HT-29 (cell line): ENCODE data around the gene DNASE2. TPM values are rescaled to one million over a fixed set of nuclear protein-coding genes. Genes with fewer than 3 reads are reported as not detected.

Experiments used
- DNase-seq: peaks from one replicate; pipeline ENCODE4 v3.0.0-alpha.2; 2015; ENCODE audit warnings: low spot score
- total RNA-seq: library from RNA; depleted of rRNA; stranded (reverse); fragments of >200 nt; shearing (Covaris generic); gene quantifications from 2 replicates; pipeline ENCODE4 v1.2.3, GENCODE V29; 2014

DNASE2 gene
- total RNA-seq, 1 experiment from 2014 or later, result 27.6 TPM

GRCh38 chr19:12886651-12886968 is 5.4 kb upstream of the DNASE2 start:
- DNase-seq, result no peak

DNA sequence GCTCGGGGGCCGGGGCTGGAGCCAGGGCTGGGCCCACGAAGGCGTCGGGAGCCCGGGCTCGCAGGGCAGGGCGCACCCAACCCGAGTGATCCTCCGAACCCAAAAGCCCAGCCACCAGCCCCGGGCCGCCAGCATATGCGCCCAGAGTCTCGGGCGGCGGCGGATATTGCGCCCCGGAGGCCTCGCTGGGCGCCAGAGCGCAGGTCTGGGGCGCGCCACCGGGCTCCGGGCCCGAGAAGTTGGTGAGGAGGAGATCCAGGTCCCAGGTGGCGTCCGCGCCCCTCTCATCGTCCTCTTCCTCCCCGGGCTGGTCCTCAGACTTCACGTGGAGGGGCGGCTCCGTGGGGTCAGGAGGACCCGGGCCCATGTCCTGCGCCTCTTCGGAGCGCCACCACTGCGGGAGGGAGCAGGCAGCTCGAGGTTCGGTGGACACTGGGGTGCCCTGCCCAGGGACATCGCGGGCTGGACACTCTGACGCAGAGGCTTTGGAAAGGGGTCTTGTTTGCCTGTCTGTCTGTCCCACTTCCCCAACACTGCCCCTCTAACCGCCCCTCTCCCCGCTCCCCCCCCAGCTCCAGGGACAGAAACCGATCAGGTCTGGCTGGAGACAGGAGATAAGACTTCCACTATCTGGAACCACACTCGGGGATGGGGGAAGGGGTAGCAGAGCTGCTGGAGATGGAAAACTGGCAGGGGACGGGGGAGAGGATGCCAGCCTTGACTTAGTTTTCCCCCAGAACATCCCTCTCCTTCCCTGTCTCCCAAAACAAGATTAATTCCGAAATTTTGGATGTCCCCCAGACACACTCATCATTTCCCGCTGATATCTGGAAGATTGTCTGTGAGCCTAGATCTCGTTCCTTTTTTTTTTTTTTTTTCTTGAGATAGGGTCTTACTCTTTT is 4.8 kb upstream of the DNASE2 start:
- DNase-seq, result no peak

- peak; percentile 56 for DNase-seq
Observed at GRCh38 chr19:12884926-12885748, 3.9 kb upstream of the DNASE2 start.

- no peak for DNase-seq
Observed at GRCh38 chr19:12884627-12884925, 3.3 kb upstream of the DNASE2 start.

GRCh38 chr19:12884202-12884601 is 3.0 kb upstream of the DNASE2 start:
- DNase-seq, result no peak

DNA sequence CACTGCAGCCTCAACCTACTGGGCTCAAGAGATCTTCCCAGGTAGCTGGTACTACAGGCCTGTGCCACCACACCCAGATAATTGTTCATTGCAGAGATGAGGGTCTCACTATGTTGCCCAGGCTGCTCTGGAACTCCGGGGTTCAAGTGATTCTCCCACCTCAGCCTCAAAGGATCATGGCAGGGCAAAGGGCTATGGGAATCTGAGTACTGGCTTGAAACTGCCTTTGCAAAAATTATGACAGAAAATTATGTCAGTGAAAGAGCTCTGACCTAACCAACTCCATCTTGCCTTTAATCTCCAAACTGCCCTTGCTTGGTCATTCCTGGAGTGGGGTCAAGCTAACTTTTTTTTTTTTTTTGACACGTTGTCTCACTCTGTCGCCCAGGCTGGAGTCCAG is 1.3 kb upstream of the DNASE2 start:
- DNase-seq, result no peak

DNA sequence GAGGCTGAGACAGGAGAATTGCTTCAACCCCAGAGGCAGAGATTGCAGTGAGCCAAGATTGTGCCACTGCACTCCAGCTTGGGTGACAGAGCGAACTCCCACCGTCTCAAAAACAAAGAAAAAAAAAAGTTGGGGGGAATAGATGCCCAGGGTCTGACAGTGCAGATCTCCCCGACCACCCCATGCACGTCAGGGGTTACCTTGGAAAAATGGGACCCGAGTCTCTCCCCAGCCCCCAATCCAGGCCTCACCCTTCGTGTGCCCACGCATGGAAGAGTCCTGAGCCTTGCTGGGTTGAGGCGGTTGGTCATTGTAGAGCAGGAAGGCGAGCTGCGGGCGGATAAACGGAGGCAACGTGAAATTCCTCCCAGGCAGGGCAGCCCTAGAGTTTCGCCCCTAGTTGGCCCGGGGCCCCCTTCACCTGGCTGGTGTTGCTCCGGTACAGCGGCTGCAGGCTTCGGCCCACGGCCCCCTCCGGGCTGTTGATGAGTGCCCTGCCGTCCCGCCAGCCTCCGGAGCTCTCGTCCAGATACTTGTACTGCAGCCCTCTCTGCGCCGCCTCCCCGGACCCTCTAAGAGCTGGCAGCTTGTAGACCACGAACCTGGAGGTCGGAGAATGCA is 588 bp downstream of the DNASE2 start:
- DNase-seq, result no peak

GRCh38 chr19:12875086-12875485 is 6.2 kb downstream of the DNASE2 start:
- no peak for DNase-seq

- DNase-seq, result no peak
Observed at GRCh38 chr19:12873891-12874745, 7.1 kb downstream of the DNASE2 start.

DNA sequence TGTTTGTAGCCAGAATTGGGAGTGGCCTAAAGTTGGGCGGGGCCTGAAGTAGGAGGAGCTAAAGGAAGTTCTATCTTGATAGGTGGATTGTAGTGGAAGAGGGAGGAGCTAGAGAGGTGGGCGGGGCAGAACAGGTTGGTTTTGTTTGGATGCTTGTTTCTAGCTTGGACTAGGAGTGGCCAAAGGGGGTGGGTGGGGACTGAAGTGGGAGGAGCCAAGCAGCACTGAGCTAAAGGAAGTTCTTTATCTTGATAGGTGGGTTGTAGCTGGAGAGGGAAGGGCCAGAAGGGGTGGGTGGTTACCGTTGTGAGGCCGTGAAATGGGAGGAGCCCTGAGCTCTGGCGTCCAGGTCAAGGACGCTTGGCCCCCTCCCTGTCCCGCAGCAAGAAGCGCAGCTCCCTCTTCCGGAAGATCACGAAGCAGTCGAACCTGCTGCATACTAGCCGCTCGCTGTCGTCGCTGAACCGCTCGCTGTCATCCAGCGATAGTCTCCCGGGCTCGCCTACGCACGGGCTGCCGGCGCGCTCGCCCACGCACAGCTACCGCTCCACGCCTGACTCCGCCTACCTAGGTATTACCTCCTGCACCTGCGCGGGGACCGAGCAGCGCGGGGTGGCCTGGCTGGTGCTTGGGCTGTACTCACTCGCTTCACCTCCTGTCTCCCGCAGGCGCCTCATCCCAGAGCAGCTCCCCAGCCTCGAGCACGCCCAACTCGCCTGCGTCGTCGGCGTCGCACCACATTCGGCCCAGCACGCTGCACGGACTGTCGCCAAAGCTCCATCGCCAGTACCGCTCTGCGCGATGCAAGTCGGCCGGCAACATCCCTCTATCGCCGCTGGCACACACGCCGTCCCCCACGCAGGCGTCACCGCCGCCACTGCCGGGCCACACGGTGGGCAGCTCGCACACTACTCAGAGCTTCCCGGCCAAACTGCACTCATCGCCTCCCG is 8.0 kb downstream of the DNASE2 start:
- peak; percentile 81 for DNase-seq

DNA sequence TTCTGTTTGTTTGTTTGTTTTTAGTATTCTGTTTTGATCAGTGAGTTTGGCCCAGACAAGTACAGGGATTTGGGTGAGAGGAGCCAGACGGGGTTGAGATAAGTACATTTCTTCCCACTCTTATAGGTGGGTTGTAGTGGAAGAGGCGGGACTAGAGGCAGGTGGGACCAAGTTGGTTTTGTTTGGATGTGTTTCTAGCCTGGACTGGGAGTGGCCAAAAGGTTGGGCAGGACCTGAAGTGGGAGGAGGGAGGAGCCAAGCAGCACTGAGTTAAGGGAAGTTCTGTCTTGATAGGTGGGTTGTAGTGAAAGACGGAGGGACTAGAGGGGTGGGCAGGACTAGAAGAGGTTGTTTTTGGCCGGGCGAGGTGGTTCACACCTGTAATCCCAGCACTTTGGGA is 9.0 kb downstream of the DNASE2 start:
- DNase-seq, result peak; percentile 16

DNA sequence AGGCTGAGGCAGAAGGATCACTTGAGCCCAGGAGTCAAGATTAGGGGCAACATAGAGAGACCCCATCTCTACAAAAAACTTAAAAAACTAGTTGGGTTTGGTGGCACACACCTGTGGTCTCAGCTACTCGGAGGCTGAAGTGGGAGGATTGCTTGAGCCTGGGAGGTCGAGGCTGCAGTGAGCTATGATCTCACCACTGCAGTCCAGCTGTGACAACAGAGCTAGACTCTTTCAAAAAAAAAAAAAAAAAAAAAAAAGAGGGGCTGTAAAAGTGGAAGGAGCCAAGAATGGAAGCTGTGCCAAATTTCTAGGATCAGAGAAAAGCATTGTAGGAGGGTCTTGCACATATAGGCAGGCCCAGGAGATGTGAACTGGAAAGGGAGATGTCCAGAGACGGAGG is 9.6 kb downstream of the DNASE2 start:
- no peak for DNase-seq

DNA sequence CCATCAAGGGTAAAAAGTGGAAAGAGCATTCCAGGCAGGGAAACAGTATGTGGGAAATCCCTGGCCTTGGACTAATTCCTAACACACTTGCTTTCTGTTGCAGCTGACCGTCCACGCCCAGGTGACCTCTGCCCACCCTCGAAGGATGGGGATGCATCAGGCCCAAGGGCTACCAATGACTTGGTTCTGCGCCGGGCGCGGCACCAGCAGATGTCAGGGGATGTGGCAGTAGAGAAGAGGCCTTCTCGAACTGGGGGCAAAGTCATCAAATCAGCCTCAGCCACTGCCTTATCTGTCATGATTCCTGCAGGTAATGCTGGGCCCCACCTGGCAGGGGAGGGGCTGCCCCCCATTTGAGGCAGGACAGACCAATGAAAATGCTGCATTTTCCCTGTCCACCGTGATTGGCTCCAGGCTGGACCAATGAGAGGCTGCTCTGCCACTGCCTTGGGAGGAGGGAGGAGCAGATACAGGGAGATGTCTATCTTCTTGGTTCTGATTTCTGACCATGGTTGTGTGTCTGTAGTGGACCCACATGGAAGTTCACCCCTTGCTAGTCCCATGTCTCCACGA is 12.6 kb downstream of the DNASE2 start:
- DNase-seq, result peak; percentile 17

GRCh38 chr19:12867120-12868099 is 13.8 kb downstream of the DNASE2 start:
- DNase-seq, result no peak

DNA sequence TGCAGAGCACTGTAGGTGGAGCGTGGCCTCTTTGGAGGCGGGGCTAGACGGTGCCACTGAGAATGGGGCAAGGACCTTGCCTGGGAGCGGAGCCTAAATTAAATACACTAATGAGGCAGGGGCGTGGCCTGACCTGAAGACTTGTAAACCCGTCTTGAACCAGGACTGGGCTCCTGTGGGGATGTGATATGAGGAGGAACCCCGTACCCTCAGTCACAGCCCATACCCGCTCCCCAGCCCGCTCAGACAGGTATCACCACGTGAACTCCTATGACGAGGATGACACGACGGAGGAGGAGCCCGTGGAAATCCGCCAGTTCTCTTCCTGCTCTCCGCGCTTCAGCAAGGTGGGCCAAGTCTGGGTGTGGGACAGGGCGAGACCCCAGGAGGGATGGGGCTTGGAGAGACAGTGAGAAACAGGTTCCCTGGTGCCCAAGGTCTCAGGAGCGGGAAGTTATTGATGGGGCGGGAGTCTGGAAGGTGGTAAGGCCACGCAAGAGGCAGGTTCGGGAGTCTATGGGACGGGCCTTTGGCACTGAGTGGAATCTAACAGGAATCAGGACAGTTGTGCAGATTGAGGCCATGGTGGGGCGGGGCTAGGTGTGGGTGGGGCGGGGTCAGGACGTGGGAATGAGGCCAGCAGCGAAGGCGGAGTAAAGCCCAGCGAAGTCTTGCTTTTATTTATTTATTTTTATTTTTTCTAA is 14.7 kb downstream of the DNASE2 start:
- no peak for DNase-seq

DNA sequence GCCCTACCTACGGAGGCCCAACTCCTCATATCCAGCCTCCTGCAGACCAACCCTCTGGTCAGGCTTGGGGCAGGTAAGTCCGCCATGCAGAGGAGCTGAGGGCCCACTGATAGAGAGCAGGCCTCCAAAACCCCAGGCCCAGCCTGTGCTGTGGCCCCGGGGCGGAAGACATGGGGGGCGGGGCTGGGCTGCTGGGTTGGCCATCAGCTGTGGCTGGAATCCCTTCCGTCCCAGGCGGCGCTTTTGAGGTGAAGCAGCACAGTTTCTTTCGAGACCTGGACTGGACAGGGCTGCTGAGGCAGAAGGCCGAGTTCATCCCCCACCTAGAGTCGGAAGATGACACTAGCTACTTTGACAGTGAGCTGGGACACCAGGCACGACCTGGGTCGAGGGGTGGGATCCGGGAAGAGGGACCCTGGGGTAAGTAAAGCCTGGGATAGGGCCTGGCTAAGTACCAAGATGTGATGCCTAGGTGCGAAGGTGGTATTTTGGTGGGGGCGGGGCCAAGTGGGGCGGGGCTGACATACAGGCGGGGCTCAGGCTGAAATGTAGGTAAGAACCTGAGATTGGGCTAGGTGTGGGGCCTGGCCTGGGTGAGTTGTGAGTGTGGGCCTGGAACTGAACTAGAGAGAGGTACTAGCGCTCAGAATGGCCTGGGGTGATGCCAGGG is 15.4 kb downstream of the DNASE2 start:
- DNase-seq, result no peak
